Inferior parietal cortex (tissue), 1 donor: Measurements from ENCODE around the gene C1orf94.

ENCODE experiments used
- DNase-seq: peaks from one replicate; pipeline ENCODE4 v3.0.0-alpha.2; 2016; ENCODE audit errors: extremely low spot score

The C1orf94 gene

DNA sequence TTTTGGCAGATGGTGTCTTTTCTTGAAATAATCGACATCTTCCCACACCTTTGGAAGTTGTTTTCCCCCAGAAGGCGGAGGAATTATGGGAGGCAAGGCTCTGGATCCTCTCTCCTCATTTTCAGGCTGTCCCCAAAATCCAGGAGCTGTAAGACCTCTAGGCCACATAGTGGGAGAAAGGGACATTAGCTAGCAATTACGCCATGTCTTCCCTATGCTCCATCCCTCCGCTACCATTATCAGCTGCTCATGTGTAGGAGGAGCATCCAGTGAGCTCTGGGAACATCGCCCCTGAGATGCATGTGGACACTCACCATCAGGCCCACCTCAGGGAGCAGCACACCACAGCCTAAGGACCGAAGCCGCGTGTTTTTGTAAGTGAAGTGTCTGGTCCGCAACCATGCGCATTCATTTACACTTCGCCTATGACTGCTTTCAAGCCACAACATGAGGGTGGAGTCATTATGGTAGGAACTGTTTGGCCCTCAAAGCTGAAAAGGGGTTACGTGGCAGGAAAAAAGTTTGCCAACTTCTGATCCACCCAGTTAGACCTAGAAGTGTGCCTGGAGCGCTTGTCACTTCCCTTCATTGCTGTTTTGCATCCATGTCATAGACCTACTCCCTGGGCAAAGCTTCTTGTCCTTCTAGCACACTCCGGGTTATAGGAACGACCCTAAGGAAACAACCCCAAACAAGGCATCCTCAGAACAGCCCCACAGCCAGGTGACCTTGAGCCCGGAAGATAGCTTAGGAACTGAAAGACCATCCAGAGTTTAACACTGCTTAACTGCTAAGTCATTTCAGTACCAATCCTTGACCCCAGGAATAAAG lies 85.5 kb downstream of the C1orf94 start:
- DNase-seq: no peak

DNA sequence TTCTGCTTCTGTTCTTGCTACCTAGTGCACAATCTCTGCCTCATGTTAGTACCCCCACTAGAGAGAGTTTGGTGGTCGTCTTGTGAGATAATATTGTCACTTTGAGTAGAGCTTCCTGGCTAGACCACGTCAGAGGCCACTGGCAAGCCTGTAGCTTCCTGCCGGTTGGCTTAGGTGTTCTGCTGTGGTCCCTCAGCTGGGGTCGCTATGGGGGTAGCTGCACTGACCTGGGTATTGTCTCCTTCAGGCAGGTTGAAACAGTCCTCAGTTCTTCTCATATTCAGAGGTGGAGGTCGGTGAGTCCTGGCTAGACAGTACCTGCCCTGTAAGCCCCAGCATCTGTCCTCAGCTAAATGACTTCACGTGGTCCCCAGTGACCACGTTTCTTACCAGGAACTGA lies 86.2 kb downstream of the C1orf94 start:
- no peak for DNase-seq

GRCh38 chr1:34263406-34263805 lies 86.7 kb downstream of the C1orf94 start:
- DNase-seq: no peak

GRCh38 chr1:34265396-34265795 lies 88.7 kb downstream of the C1orf94 start:
- DNase-seq: no peak

DNA sequence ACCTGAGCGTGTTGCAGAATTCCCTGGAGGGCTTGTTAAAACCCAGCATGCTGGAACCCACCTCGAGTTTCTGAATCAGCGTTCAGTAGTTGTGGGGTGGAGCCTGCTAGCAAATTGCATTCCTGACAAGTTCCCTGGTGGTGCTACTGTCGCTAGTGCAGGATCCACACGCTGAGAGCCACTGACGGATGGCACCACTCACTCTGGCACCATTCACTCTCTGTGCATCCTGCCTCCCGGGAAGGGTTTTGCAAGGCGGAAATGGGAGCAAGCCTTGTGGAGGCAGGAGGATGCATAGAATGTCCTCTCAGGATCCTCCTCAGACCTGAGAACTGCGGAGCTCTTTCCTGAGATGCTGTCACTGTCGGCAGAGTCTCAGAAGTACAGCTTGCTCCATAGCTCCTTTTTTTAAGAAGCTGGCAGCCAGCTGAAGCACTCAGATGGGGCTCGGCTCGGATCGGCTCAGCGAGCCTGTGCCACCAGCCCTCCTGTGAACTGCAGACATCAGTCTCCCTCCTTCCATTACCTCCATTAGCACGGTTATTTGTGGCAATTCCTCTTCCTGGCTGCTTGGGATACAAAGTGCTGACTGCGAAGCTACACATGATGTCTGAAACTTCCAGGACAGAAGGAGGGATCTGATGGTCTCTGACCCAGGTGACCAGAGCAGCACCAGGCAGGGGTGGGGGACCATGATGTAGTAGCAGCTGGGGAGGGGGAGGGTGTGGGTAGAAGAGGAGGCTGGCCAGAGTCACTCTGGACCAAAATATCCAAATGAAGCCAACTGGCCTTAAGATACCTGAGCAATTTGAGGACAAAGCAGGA lies 89.6 kb downstream of the C1orf94 start:
- DNase-seq: peak; percentile 27

DNA sequence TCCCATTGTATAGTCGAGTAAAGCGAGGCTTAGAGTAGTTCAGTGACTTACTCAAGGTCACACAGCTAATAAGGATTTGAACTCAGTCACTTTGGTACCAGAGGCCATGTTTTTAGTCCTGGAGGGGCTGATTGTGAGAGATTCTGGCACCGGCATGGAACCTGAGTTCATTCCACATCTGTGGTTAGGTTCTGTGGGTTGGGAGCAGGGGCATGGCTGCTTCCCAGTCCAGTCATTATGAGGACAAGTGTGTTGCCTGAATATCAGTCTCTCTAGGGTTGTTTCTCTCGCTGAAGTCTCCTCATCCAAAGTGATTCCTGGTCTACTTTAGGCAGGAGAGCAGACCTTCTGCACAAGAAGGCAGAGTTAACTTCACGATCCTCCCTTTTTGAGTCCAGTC lies 90.6 kb downstream of the C1orf94 start:
- no peak for DNase-seq

GRCh38 chr1:34268311-34268954 lies 91.7 kb downstream of the C1orf94 start:
- DNase-seq: peak; percentile 39
